HG03095 (cell line): Measurements from ENCODE around the gene RNF130.
"Not testable (repeated sequence)": the region's sequence is repeated elsewhere in the genome, so short reads cannot be mapped to it uniquely, and the experiment has no call there.

ENCODE experiments used
- ATAC-seq: cut with Tn5 transposase; IDR thresholded peaks from one replicate; pipeline ENCODE4 v1.9.1; 2021; ENCODE audit warnings: moderate library complexity; ENCODE audit not compliant: unreplicated experiment

RNF130 gene

GRCh38 chr5:180103487-180104167 is 32.1 kb upstream of the RNF130 start:
- ATAC-seq = no peak

DNA sequence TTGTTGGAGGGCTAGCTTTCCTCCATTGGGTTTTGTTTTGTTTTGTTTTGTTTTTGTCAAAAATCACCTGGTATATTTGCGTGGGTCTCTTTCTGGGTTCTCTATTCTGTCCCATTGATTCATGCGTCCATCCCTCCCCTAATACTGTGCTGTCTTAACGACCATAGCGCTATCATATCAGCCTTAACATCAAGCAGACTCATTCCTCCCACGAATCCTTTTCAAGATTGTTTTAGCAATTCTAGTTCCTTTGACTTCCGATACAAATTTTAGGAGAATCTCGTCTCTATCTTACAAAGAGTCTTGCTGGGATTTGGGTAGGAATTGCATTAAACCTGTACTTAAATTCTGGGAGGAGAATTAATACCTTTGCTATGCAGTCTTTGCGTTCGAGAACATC is 31.1 kb upstream of the RNF130 start:
- no peak for ATAC-seq

DNA sequence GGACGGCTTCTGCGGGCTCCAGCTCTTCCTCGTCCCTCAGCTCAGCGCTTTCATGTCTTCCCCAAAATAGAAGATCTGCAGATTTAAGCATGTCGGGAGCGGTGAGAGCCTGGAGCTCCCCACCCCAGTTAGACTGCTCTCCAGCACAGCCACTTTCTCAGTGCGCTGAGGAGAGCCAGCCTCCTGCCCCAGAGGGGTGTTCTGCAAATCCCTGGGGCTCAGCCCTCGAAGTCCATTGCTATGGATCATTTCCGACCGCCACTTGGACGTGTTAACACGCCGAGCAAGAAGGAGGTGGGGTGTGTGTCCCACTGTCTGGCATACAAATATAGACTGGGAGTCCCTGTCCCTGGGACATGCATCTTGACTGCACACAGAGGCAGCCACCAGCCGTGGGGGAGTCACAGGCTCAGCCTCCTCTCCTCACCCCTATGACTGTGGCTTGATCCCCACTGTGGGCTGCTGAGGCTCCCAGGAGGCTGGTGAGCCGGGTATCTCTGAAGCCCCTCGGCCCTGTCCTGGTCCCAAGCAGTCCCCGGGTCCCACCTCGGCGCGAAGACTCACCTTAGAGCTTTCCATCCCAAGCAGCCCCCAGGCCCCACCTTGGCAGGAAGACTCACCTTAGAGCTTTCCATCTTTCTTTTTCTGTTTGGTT is 30.0 kb upstream of the RNF130 start:
- no peak for ATAC-seq

GRCh38 chr5:180100621-180101450 is 29.3 kb upstream of the RNF130 start:
- no peak for ATAC-seq

GRCh38 chr5:180099733-180100611 is 28.4 kb upstream of the RNF130 start:
- ATAC-seq = no peak

DNA sequence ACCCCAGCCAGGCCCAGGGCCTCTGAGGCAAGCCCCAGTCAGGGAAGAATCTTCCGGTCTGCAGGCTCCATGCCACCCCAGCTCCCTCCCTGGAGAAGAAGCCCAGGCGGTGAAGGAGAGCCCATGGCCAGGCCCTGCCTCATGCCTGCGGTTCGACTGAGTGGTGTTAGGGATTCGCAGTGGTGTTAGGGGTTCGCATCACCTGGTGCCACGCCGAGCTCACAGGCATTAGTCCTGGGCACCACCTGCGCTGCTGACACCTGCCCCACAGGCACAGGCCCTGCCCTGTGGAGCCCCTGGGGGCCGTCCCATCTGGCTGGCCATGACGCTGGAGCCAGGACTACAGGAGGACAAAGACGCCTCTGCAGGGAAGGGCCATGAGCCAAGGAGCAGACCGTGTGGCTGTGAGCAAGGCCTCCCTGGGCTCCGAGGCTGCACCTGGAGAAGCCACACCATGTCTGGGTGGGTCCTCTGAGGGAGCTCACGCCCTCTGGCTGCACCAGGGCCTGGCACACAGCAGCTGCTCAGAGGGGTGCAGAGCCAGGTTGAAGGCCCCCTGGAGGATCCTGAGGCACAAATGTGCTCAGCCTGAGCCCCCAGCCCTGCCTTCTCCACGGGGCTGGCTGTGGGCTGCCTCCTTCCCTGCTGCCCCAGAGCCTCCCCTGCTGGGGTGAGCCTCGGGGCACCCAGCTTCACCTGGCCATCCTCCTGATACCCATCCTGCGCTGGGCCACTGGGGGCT is 27.6 kb upstream of the RNF130 start:
- no peak for ATAC-seq

DNA sequence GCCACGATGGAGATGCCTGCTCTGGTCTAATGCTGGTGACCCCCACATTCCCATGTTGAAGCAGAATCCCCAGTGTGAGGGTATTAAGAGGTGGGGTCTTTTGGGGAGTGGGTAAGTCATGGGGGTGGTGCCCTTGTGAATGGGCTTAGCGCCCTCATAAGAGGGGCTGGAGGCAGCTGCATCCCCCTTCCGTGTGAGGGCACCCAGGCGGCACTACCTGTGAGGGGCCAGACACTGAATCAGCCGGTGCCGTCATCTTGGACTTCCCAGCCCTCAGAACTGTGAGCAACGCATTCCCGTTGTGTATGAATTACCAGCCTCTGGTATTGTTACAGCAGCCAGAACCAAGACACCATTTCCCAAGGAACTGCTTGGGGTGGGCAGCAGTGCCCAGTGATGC is 27.0 kb upstream of the RNF130 start:
- no peak for ATAC-seq

DNA sequence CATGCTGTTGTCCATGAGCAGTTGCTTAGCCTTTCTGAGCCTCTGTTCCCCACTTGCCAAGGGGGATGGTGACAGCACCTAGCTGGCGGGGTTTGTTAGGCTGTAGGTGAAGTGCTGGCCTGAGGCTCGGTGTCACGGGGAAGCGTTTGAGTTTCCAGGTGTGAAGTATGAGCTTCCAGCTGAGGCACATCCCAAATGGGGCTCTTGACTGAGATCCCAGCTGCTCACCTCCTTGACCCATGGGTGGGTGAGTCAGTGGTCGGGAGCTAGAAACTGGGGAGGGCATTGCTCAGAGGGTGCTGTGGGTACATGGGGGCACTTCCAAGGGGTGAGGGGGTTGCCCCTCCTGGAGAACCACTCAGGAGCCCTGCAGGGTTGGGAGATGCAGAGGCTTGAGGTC is 26.4 kb upstream of the RNF130 start:
- no peak for ATAC-seq

DNA sequence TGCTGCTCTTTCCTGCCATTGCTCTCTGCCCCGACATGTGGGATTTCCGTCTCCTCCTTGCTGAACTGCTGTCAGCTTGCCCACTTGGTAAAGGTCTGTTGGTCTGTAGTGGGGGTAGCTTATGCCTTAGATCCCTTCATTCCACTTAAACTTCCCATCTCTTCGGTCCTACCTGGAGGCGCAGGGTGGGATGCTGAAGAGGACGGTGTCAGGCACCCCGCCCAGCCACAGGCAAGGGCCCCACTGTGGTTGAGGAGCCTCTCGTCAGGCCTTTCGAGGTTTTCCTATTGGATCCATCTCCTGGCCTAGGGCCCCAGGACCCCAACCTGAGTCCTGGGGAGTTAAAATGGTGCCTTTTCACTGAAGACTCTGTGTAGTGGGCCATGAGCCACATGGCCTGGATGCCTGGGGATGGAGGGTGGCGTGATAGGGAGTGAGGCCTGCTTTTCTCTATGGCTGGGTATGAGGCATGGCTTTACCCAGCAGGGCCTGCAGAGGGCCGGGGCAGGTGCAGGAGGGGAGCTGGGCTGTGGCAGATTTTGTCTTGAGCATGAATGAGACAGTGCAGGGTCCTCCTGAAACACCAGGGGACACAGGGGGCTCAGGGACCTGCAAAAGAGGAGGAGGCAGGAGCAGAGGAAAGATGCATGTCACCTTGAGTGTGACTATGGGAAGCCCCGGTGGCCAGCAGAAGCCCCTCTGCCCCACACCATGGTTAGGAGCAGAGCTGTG is 25.8 kb upstream of the RNF130 start:
- no peak for ATAC-seq

DNA sequence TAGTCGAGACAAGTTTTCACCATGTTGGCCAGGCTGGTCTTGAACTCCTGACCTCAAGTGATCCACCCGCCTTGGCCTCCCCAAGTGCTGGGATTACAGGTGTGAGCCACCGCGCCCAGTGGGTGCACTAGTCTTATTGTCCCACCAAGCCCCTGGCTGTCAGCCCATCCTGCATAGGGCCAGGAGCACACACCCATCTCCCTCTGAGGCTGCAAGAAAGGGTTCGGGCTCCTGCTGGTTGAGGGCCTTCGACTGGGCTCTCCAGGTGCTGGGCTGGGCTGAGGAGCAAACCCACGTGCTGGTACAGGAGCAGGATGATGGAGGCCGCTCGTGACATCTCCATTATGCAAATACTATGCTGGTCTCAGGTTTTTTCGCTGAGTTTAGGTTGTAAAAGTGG is 25.1 kb upstream of the RNF130 start:
- no peak for ATAC-seq

DNA sequence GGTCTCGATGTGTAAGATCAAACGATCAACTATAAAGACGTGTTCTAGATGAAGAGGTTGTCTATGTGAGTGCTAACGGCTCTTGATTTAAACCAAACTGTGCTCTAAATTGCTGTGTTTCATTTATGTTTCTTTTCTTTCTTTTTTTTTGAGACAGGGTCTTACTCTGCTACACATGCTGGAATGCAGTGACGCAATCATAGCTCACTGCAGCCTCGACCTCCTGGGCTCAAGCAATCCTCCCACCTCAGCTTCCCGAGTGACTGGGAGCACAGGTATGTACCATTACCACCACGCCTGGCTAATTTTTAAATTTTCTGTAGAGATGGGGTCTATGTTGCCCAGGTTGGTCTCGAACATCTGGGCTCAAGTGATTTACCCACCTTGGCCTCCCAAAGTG is 24.0 kb upstream of the RNF130 start:
- ATAC-seq = no peak

DNA sequence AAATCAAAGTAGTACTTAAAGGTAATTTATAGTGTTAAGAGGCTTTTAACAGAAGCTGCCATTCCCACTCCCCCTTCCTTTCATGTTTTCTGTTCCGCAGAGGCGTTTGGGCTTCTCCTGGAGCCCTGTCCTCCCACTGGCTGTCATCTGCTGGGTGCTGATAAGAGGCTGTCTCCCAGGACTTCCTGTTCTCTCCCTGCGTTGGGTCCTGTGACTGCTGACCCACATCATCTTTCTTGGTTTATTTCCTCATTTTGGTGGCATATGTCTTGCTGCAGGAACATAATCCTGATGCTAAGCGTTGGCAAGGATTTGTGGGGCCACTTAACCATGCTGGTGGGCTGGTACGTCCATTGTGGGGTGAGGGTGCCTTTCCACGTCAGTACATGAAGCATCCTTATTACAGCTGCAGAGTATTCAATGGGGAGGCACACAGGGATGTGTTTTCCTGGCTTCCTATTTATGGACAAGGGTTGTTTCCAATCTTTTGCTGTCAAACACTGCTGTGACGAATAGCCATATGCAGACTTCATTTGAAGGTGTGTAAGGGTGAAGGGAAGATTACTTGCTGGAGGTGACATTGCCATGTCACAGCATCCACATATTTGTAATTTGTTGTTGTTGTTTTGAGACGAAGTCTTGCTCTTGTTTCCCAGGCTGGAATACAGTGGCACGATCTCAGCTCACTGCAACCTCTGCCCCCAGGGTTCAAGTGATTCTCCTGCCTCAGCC is 22.3 kb upstream of the RNF130 start:
- ATAC-seq = no peak

GRCh38 chr5:180093241-180093640 is 21.7 kb upstream of the RNF130 start:
- no peak for ATAC-seq

DNA sequence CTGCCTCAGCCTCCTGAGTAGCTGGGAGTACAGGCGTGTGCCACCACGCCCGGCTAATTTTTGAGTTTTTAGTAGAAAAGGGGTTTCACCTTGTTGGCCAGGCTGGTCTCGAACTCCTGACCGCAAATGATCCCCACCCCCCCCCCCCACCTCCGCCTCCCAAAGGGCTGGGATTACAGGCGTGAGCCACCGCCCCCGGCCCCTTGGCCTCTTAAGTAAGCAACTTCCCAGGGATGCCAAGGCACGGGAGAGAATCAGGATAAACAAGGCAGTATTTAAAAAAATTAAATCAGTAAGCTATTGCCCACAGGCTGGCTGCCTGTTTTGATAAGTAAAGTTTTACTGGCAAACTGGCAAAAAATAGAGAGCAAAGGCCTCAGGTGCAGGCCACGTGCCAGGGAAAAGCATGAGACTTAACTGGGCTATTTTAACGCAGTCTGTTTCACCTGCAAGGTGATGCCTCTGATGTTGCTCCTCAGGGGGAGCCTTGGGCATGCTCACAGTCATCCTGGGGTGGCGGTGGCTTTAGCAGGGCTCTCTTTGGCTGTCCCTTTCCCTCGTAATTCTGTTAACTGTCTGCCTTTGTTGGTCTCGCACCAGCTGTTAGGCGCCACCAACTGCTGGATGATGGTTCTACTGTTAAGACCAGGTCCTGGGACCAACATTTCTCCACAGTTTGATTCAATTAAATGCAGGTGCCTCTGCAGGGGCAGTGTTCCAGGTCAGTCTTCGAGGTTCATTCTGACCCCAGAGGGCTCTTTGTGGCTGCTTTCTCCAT is 19.4 kb upstream of the RNF130 start:
- no peak for ATAC-seq

GRCh38 chr5:180090098-180090768 is 18.7 kb upstream of the RNF130 start:
- no peak for ATAC-seq

- ATAC-seq = not testable (repeated sequence)
Measured at GRCh38 chr5:180089628-180090027, 18.1 kb upstream of the RNF130 start.

DNA sequence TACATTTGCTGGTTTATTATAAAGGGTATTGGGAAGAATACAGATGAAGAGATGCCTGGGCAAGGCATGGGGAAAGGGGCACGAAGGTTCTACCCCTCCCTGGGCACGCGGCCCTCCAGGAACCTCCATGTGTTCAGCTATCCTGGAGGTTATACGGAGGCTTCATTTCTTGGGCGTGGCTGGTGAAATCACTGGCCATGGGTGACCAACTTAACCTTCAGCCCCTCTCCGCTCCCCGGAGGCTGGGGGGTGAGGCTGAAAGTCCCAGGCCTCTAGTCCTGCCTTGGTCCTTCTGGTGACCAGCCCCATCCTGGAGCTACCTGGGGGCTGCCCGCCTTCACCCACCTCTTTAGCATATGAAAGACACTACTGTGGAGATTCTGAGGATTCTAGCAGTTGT is 17.0 kb upstream of the RNF130 start:
- ATAC-seq = no peak
